DND-41 (cell line): ENCODE measurements around the gene ZACN.
A peak's percentile ranks its signal among the peaks of the same experiment; 100 is the strongest.

Experiments
- ATAC-seq: fragments of 200-7000 bp; cut with Tn5 transposase; 3 replicates; pipeline ENCODE4 v1.9.1; 2021; ENCODE audit warnings: low read depth; ENCODE audit not compliant: insufficient read depth
- DNase-seq: peaks from one replicate; pipeline ENCODE4 v3.0.0-alpha.2; 2020
- H2AFZ ChIP-seq: 2 replicates; pipeline ENCODE4 v1.6.0; 2012; ENCODE audit warnings: low read depth, low read length
- H3K27ac ChIP-seq: 2 replicates; pipeline ENCODE4 v1.5.1; 2012; ENCODE audit warnings: low read length, inconsistent platforms
- H3K27me3 ChIP-seq: fragments of 200-600 bp; sonication (generic); 2 replicates; pipeline ENCODE4 v1.6.0; 2012; ENCODE audit warnings: low read length, mild to moderate bottlenecking, inconsistent platforms; ENCODE audit not compliant: insufficient read depth, poor library complexity
- H3K36me3 ChIP-seq: 2 replicates; pipeline ENCODE4 v1.5.1; 2012; ENCODE audit warnings: low read length, inconsistent platforms; ENCODE audit not compliant: insufficient read depth
- H3K4me1 ChIP-seq: 2 replicates; pipeline ENCODE4 v1.5.1; 2012; ENCODE audit warnings: mild to moderate bottlenecking, low read length; ENCODE audit not compliant: insufficient read depth
- H3K4me2 ChIP-seq: 2 replicates; pipeline ENCODE4 v1.6.0; 2012; ENCODE audit warnings: mild to moderate bottlenecking, moderate library complexity, low read length, inconsistent platforms; ENCODE audit not compliant: insufficient read depth
- H3K4me3 ChIP-seq, 2 experiments: fragments of 200-600 bp in 1 of 2; shearing (Covaris generic) in 1 of 2; 2 replicates each; pipeline ENCODE4 v1.5.1; 2012 to 2016; ENCODE audit warnings: inconsistent platforms in 2 of 2, low read length in 2 of 2, mild to moderate bottlenecking in 2 of 2, low read depth in 1 of 2, moderate library complexity in 1 of 2
- H3K79me2 ChIP-seq: 2 replicates; pipeline ENCODE4 v1.6.0; 2012; ENCODE audit warnings: low read length, inconsistent platforms; ENCODE audit not compliant: insufficient read depth
- H3K9ac ChIP-seq: 2 replicates; pipeline ENCODE4 v1.6.0; 2012; ENCODE audit warnings: low read depth, mild to moderate bottlenecking, inconsistent platforms, low read length, moderate library complexity
- H3K9me3 ChIP-seq: 2 replicates; pipeline ENCODE4 v1.5.1; 2012; ENCODE audit warnings: low read length, moderate library complexity, mild to moderate bottlenecking, inconsistent platforms; ENCODE audit not compliant: insufficient read depth, severe bottlenecking
- H4K20me1 ChIP-seq: 2 replicates; pipeline ENCODE4 v1.6.0; 2012; ENCODE audit warnings: low read length; ENCODE audit not compliant: insufficient read depth
- CTCF ChIP-seq: IDR thresholded peaks from 2 replicates; pipeline ENCODE4 v1.5.1; 2012; ENCODE audit warnings: borderline replicate concordance, low read length, moderate library complexity, mild to moderate bottlenecking; ENCODE audit not compliant: poor library complexity, severe bottlenecking; ENCODE audit errors: extremely low read depth
- EZH2 ChIP-seq: IDR thresholded peaks from 3 replicates; pipeline ENCODE4 v1.6.1; 2012; ENCODE audit warnings: borderline replicate concordance, low read depth, mild to moderate bottlenecking, moderate library complexity, low read length, inconsistent platforms; ENCODE audit not compliant: severe bottlenecking

The ZACN gene

DNA sequence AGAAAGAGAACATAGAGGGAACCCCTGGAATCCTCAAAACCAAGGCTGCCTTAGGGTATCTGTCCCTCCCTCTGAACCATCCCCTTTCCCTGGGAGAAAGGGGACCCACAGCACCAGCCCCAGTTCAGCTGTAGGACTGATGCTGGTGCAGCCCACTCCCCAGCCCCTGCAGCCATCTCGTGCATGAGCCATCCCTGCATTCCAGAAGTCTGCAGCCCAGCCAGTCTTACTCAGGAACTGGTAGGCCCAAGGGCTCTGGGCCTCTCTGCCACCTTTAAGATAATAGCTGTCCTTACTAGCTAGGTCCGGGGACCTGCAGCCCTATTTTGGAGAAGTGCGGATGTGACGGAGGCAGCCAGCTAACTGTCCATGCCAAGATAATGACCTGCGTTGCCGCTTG lies 45.8 kb upstream of the ZACN start:
- no peak overlapping the region for H2AFZ ChIP-seq
- no peaks in the 10 kb centered on the region for H3K9me3 ChIP-seq
- H3K36me3 ChIP-seq = peaks cover 2% of the 10 kb centered on the region; the same call in 1 of the 2 replicates
- H3K27ac ChIP-seq = no peak overlapping the region
- no peak overlapping the region for H3K9ac ChIP-seq
- no peak overlapping the region for H3K4me3 ChIP-seq
- no peak overlapping the region for H3K4me2 ChIP-seq
- no peak for ATAC-seq
- H3K4me1 ChIP-seq = peaks cover 27% of the 10 kb centered on the region
- H3K79me2 ChIP-seq = no peaks in the 10 kb centered on the region
- H4K20me1 ChIP-seq = no peaks in the 10 kb centered on the region
- no peak for DNase-seq
- TF ChIP-seq CTCF = no peak
- no peak for TF ChIP-seq EZH2
- H3K27me3 ChIP-seq = no peaks in the 10 kb centered on the region

DNA sequence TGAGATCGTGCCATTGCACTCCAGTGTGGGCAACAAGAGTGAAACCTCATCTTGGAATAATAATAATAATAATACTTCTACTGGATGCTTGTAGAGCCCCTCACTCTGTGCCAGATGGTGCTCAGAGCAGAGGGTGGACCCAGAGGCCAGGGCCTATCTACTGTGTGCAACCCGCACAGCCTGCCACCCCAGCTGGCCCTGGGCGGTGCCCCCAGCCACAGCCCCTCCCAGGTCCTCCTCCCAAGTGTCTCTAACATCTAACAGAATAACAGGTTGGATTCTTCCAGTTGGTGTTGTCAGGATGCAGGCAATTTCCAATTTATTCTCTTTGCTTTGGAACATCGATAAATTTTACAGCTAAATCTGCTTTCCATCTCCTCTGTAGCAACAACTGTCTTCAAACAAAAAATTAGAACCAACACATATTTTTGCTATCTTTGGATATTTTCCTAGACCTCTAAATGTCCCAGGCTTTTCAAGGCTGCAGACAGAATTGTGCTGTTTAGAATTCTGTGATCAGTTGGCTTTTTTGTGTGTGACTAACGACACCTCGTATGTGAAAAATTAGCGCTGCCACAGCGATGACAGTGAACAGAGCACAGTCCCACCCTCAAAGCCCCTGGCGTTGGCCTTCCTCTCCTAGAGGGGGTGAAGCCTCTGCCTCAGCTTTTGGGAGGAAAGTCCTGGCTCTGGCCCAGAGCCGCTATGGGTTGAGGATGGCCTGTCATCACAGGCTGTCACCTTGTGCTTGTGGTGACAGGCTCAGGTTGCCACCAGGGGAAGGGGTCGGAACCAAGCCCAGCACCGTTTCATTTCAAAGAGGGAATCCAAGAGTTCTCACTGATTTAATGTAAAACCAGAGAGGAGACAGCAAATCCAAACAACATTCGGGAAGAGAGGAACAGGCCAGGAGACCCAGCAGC lies 44.3 kb upstream of the ZACN start:
- Histone ChIP-seq H3K4me2 (no peak overlapping the region), H3K27ac (peak overlapping the region; percentile 37; the same call in 1 of the 2 replicates), H3K9me3 (no peaks in the 10 kb centered on the region), H3K9ac (no peak overlapping the region), H3K36me3 (peaks cover 18% of the 10 kb centered on the region), H3K79me2 (no peaks in the 10 kb centered on the region), H3K4me1 (peaks cover 14% of the 10 kb centered on the region), H4K20me1 (no peaks in the 10 kb centered on the region), H2AFZ (no peak overlapping the region), H3K4me3 (no peak overlapping the region), H3K27me3 (no peaks in the 10 kb centered on the region)
- TF ChIP-seq CTCF (no peak), EZH2 (no peak)
- DNase-seq (no peak), ATAC-seq (no peak)

DNA sequence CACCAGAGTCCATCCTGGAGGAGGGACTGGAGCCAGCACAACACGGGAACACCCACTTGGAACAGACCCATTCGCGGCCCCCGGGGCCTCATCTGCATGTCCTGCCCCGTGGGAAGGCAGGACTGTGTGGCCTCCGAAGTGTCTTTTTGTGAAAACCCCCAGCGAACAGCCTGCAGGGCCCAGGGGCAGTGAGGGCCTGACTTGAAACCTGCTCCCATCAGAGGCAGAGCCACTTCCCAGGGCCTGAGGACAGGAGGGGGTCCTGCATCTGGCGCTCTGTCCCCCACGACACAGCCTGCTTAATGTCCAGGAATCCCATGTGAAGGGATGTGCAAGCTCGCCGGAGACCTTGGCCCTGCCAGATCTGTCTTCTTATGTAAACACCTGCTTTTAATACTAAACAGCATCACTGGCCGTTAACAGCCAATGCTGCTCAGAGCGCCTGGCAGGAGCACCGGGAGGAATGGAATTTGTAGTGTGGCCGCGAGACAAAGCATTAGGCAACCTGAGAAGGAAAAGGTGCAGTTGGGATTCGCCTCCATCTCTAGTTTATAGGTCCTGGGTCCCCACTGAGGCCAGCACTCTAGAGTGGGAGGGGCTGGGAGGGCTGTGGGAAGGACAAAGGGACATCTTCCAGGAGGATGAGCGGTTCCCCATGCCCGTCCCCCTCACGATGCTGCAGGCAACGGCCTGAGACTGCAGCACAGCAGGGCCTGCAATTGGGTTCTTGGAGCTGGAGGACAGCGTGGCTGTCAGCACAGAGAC lies 42.3 kb upstream of the ZACN start:
- no peak overlapping the region for H3K9ac ChIP-seq

More for the DNA sequence above, 42.3 kb upstream of the ZACN start:
- H3K4me3 ChIP-seq = no peak overlapping the region
- no peak for TF ChIP-seq EZH2
- TF ChIP-seq CTCF = no peak
- ATAC-seq (no peak), DNase-seq (no peak)
- H3K36me3 ChIP-seq = peaks cover 38% of the 10 kb centered on the region
- H3K9me3 ChIP-seq = no peaks in the 10 kb centered on the region
- H2AFZ ChIP-seq = no peak overlapping the region
- no peaks in the 10 kb centered on the region for H3K79me2 ChIP-seq
- no peak overlapping the region for H3K4me2 ChIP-seq
- peaks cover 4% of the 10 kb centered on the region; the same call in 1 of the 2 replicates for H3K4me1 ChIP-seq
- H3K27me3 ChIP-seq = no peaks in the 10 kb centered on the region
- no peak overlapping the region; the same call in 1 of the 2 replicates for H3K27ac ChIP-seq
- no peaks in the 10 kb centered on the region for H4K20me1 ChIP-seq
